ENCODE data around the gene NT5C1B. TPM values are rescaled to one million over a fixed set of nuclear protein-coding genes. Genes with fewer than 3 reads are reported as not detected.

The NT5C1B gene
- total RNA-seq, 4 donors from 2014 or later: not detected

GRCh38 chr2:18584608-18584954, 4.8 kb downstream of the NT5C1B start:
- DNase-seq: no peak
- Histone ChIP-seq H3K27me3 (no peaks in the 10 kb centered on the region), H3K4me3 (no peak overlapping the region), H3K9me3 (peaks cover 0 to 10% (median 7%) of the 10 kb centered on the region in 3 donors), H3K27ac (no peak overlapping the region), H3K4me1 (no peaks in the 10 kb centered on the region), H3K36me3 (peaks cover 0 to 4% (median 0%) of the 10 kb centered on the region in 3 donors)
- WGBS, 2 donors: 90 to 96% methylated on average over 4 to 12 of the region's 32 CpGs
- intact Hi-C loops (cut with DNase I): no loop called here
- TF ChIP-seq CTCF (IDR thresholded peaks at IDR 0.05) (no peak), POLR2A (IDR thresholded peaks at IDR 0.05) (no peak)

- intact Hi-C loops (cut with DNase I): no loop called here
- peaks cover 0 to 14% (median 7%) of the 10 kb centered on the region in 3 donors for H3K9me3 ChIP-seq
- WGBS, 2 donors: 92 to 94% methylated on average over 20 to 27 of the region's 37 CpGs
- no peaks in the 10 kb centered on the region for H3K4me1 ChIP-seq
- no peak for DNase-seq
- H3K27me3 ChIP-seq: no peaks in the 10 kb centered on the region
- no peak for TF ChIP-seq POLR2A (IDR thresholded peaks at IDR 0.05)
- TF ChIP-seq CTCF (IDR thresholded peaks at IDR 0.05): no peak
- H3K4me3 ChIP-seq: no peak overlapping the region
- no peak overlapping the region for H3K27ac ChIP-seq
- H3K36me3 ChIP-seq: peaks cover 0 to 4% (median 0%) of the 10 kb centered on the region in 3 donors
Observed at GRCh38 chr2:18583905-18584607, 5.3 kb downstream of the NT5C1B start.

GRCh38 chr2:18580606-18581005, 8.8 kb downstream of the NT5C1B start:
- no peak for DNase-seq
- Histone ChIP-seq H3K27me3 (no peaks in the 10 kb centered on the region), H3K9me3 (peaks cover 0 to 19% (median 7%) of the 10 kb centered on the region in 3 donors), H3K27ac (no peak overlapping the region), H3K36me3 (no peaks in the 10 kb centered on the region), H3K4me1 (no peaks in the 10 kb centered on the region), H3K4me3 (no peak overlapping the region)
- no peak for TF ChIP-seq CTCF (IDR thresholded peaks at IDR 0.05)
- TF ChIP-seq POLR2A (IDR thresholded peaks at IDR 0.05): no peak
- WGBS, 2 donors: 92 to 93% methylated on average over 3 of the region's 3 CpGs
- intact Hi-C loops (cut with DNase I): no loop called here

- intact Hi-C loops (cut with DNase I): no loop called here
- Histone ChIP-seq H3K4me1 (no peaks in the 10 kb centered on the region), H3K27me3 (no peaks in the 10 kb centered on the region), H3K9me3 (peaks cover 0 to 9% (median 0%) of the 10 kb centered on the region in 3 donors), H3K4me3 (no peak overlapping the region), H3K27ac (no peak overlapping the region), H3K36me3 (no peaks in the 10 kb centered on the region)
- no peak for TF ChIP-seq CTCF (IDR thresholded peaks at IDR 0.05)
- TF ChIP-seq POLR2A (IDR thresholded peaks at IDR 0.05): no peak
- DNase-seq: no peak
Observed at GRCh38 chr2:18578033-18578432, 11.3 kb downstream of the NT5C1B start.

GRCh38 chr2:18566145-18566769, 23.1 kb downstream of the NT5C1B start:
- Histone ChIP-seq H3K36me3 (peaks cover 0 to 39% (median 0%) of the 10 kb centered on the region in 3 donors), H3K4me1 (peaks cover 0 to 4% (median 0%) of the 10 kb centered on the region in 3 donors), H3K27ac (no peak overlapping the region), H3K27me3 (no peaks in the 10 kb centered on the region), H3K4me3 (no peak overlapping the region), H3K9me3 (peaks cover 0 to 9% (median 7%) of the 10 kb centered on the region in 3 donors)
- intact Hi-C loops (cut with DNase I): no loop called here
- TF ChIP-seq CTCF (IDR thresholded peaks at IDR 0.05): no peak
- no peak for TF ChIP-seq POLR2A (IDR thresholded peaks at IDR 0.05)
- 63 to 81% methylated on average over 1 of the region's 1 CpG for WGBS, 2 donors
- no peak for DNase-seq
